ENCODE results near the gene DDA1.

DNA sequence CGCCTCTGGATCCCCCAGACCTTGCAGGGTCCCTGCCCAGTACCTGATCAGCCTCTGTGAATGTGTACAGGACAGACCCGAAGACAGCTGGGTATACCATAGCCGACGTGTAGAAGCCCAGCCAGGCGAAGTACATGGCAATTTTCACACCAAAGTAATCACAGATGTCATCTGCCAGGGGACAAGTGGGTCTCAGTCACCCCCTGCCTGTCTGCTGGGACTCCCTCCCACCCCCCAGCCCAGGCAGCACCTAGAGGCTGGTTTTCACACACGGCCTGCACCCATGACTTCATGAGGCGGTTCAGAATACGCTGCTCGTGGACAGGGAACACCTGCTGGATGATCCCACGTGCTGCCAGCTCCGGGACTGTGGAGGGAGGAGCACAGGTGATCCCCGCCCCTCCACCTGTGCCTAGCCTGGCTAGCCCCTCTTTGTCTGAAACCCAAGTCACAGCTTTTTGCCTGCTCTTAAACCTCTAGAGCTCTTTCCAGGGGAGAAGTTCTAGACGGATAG is 21.7 kb downstream of the DDA1 start:
- TF ChIP-seq EZH2 (IDR thresholded peaks at IDR 0.05; ENCODE audit: borderline replicate concordance) (no peak), EZH2phosphoT487 (IDR thresholded peaks at IDR 0.05; ENCODE audit: low read depth, severe bottlenecking, unreplicated experiment) (no peak)
- TF ChIP-seq, protein P1, sequence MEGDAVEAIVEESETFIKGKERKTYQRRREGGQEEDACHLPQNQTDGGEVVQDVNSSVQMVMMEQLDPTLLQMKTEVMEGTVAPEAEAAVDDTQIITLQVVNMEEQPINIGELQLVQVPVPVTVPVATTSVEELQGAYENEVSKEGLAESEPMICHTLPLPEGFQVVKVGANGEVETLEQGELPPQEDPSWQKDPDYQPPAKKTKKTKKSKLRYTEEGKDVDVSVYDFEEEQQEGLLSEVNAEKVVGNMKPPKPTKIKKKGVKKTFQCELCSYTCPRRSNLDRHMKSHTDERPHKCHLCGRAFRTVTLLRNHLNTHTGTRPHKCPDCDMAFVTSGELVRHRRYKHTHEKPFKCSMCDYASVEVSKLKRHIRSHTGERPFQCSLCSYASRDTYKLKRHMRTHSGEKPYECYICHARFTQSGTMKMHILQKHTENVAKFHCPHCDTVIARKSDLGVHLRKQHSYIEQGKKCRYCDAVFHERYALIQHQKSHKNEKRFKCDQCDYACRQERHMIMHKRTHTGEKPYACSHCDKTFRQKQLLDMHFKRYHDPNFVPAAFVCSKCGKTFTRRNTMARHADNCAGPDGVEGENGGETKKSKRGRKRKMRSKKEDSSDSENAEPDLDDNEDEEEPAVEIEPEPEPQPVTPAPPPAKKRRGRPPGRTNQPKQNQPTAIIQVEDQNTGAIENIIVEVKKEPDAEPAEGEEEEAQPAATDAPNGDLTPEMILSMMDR (IDR thresholded peaks at IDR 0.05; ENCODE audit: poor library complexity), result no peak

Data from hepatocyte (in vitro differentiated cells).